Colonic mucosa (tissue), 4 donors: ENCODE data around the gene DMBX1. TPM values are rescaled to one million over a fixed set of nuclear protein-coding genes. Genes with fewer than 3 reads are reported as not detected.

Experiments used
- DNase-seq: peaks from one replicate; pipeline ENCODE4 v3.0.0-alpha.2; 2020
- H3K27ac ChIP-seq: fragments of 200-600 bp; one replicate; pipeline ENCODE4 v1.8.0; 2021
- H3K27me3 ChIP-seq: fragments of 200-600 bp; one replicate; pipeline ENCODE4 v1.8.0; 2021
- H3K36me3 ChIP-seq: fragments of 200-600 bp; one replicate; pipeline ENCODE4 v1.8.0; 2021
- H3K4me1 ChIP-seq: fragments of 200-600 bp; one replicate; pipeline ENCODE4 v1.8.0; 2021; ENCODE audit warnings: mild to moderate bottlenecking
- H3K4me3 ChIP-seq: fragments of 200-600 bp; one replicate; pipeline ENCODE4 v1.8.0; 2021
- H3K9ac ChIP-seq, 2 donors: one replicate each; pipeline ENCODE4 v1.7.0; 2013; ENCODE audit warnings: control low read depth in 2 of 2, low read depth in 2 of 2, low read length in 2 of 2
- H3K9me3 ChIP-seq: fragments of 200-600 bp; one replicate; pipeline ENCODE4 v1.8.0; 2021
- intact Hi-C: fragments of 100-400 bp; cut with DNase I; formaldehyde crosslinking; loops from one replicate; pipeline ENCODE4 v1.14.1; 2022
- total RNA-seq, 2 donors: library from RNA; stranded (reverse); fragmentation: NEBNext Ultra II Directional in 1 of 2; extraction: Animal tissue kit (Norgen Biotek cat#: 25700) in 1 of 2; gene quantifications; one replicate each; pipeline ENCODE4 v1.2.1, GENCODE V29; 2021
- TF ChIP-seq, protein P1 (sequence below): fragments of 200-600 bp; IDR thresholded peaks from one replicate; pipeline ENCODE4 v1.8.0; 2022; ENCODE audit warnings: antibody characterized with exemption, mild to moderate bottlenecking
- donor health status: healthy.
- donor health status: DM: no; HTN: no; CAD: no.
- donor health status: DM: no; HTN: no; CAD: no.

DMBX1 gene
- total RNA-seq, 2 donors from 2014 or later = not detected

DNA sequence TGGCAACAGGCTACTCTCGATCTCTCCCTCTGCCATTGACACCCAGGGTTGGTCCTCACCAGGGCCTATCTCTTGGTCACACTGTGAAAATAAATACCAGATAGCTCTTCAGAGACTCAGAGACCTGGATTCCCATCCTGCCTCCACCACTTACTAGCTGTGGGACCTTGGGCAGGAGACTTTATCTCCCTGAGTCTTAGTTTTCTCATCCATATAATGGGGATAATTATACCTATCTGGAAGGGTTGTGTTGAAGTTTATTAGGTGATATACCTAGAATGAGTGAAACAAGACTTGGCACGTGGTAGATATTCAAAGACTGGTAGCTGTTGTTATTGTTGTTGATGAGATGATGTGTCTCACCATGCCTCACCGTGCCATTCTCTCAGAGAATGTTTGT, 7.4 kb downstream of the DMBX1 start:
- Histone ChIP-seq H3K9ac (no peak overlapping the region), H3K27me3 (peaks cover 28% of the 10 kb centered on the region), H3K27ac (no peak overlapping the region), H3K4me3 (no peak overlapping the region), H3K4me1 (no peaks in the 10 kb centered on the region), H3K36me3 (no peaks in the 10 kb centered on the region), H3K9me3 (no peaks in the 10 kb centered on the region)
- TF ChIP-seq, protein P1, sequence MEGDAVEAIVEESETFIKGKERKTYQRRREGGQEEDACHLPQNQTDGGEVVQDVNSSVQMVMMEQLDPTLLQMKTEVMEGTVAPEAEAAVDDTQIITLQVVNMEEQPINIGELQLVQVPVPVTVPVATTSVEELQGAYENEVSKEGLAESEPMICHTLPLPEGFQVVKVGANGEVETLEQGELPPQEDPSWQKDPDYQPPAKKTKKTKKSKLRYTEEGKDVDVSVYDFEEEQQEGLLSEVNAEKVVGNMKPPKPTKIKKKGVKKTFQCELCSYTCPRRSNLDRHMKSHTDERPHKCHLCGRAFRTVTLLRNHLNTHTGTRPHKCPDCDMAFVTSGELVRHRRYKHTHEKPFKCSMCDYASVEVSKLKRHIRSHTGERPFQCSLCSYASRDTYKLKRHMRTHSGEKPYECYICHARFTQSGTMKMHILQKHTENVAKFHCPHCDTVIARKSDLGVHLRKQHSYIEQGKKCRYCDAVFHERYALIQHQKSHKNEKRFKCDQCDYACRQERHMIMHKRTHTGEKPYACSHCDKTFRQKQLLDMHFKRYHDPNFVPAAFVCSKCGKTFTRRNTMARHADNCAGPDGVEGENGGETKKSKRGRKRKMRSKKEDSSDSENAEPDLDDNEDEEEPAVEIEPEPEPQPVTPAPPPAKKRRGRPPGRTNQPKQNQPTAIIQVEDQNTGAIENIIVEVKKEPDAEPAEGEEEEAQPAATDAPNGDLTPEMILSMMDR = no peak
- intact Hi-C loops = no loop called here
- DNase-seq = no peak

DNA sequence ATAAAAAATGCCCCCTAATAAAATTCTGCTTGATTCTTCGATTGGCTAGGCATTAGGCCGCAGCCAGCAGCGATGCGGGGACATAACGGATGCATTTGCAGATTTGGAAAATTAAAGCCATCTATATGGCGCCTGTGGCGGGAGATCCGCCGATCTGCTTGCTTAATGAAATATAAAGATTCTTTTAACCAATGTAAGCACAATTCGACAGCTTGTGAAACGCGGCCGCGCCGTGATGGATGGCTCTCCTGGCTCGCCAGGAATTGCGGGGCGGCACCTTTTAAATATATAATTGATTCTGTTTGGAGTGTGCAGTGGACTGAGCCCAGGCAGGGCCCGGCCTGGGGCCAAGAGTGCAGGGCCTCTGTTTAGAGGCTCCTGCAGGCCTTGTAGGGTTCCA, 8.0 kb downstream of the DMBX1 start:
- intact Hi-C loops = no loop called here
- Histone ChIP-seq H3K27ac (no peak overlapping the region), H3K9me3 (no peaks in the 10 kb centered on the region), H3K27me3 (peaks cover 23% of the 10 kb centered on the region), H3K4me3 (no peak overlapping the region), H3K36me3 (no peaks in the 10 kb centered on the region), H3K9ac (no peak overlapping the region), H3K4me1 (no peaks in the 10 kb centered on the region)
- TF ChIP-seq, protein P1 = no peak
- DNase-seq = no peak

DNA sequence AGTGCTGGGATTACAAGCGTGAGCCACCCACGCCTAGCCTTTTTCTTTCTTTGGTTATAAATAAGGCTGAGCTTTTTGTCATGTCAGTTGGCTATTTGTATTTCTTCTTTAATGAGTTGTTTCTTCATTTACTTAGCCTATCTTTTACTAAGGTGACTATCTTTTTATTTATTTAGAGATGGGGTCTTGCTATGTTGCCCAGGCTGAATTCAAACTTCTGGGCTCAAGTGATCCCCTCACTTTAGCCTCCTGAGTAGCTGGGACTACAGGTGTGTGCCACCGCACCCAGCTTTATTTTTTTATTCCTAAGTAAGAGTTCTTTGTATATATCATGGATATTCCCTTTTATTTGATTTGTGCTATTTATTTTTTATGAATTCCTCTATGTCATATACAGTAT, 11.9 kb downstream of the DMBX1 start:
- TF ChIP-seq, protein P1 = no peak
- Histone ChIP-seq H3K9ac (no peak overlapping the region), H3K27me3 (no peaks in the 10 kb centered on the region), H3K9me3 (no peaks in the 10 kb centered on the region), H3K27ac (no peak overlapping the region), H3K36me3 (no peaks in the 10 kb centered on the region), H3K4me1 (no peaks in the 10 kb centered on the region), H3K4me3 (no peak overlapping the region)
- DNase-seq = no peak
- intact Hi-C loops = no loop called here

DNA sequence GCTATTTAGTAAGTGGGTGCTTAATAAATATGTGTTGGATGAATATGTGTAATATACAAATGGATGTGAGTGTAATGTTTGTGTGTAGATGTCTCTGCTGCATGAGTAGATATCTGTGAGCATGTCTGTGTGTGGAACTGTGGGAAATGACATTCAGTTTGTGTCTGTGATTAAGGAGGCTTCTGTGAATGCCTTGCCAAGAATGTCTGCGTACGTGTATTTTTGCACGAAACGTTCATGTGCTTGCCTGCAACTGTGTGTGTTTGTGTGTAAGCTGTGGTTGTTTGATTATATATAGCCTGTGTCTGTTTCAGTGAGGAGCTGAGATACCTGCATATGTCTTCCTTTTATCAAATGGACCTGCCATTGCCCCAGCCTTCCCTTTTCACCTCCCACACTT, 13.8 kb downstream of the DMBX1 start:
- Histone ChIP-seq H3K9me3 (no peaks in the 10 kb centered on the region), H3K36me3 (no peaks in the 10 kb centered on the region), H3K9ac (no peak overlapping the region), H3K4me1 (no peaks in the 10 kb centered on the region), H3K27me3 (no peaks in the 10 kb centered on the region), H3K4me3 (no peak overlapping the region), H3K27ac (no peak overlapping the region)
- no peak for DNase-seq
- TF ChIP-seq, protein P1 = no peak
- intact Hi-C loops = no loop called here

DNA sequence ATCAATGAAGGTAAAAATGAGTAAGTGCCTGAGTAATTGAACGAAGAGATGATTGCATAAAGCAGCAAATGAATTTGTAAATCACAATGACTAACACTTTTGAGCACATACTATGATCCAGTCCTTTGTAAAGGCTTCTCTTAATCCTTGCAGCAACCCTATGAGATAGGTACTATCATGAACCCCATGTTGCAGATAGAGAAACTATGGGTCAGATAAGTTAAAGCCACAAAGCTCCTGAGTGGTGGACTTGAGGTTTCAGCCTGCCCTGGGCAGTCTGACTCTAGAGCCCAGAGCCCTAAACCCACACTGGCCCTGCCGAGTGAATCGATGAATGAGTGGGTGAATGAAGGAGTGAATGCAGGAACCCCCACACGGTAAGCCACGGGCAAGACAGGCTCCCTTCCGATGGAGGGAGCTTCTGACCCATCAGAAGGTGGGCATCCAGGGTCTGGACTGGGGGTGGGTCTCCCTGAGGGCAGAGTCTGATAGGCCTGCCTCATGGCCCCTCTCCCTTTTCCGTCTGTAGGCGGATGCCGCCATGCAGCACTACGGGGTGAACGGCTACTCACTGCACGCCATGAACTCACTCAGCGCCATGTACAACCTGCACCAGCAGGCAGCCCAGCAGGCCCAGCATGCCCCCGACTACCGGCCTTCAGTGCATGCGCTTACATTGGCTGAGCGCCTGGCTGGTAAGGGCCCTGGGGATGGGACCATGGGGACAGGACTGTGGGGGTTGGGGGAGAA, 17.0 kb downstream of the DMBX1 start:
- no peak overlapping the region for H3K27ac ChIP-seq

More for the DNA sequence above, 17.0 kb downstream of the DMBX1 start:
- Histone ChIP-seq H3K27me3 (no peaks in the 10 kb centered on the region), H3K4me1 (no peaks in the 10 kb centered on the region), H3K9ac (no peak overlapping the region), H3K36me3 (no peaks in the 10 kb centered on the region), H3K4me3 (no peak overlapping the region), H3K9me3 (no peaks in the 10 kb centered on the region)
- TF ChIP-seq, protein P1 = no peak
- DNase-seq = no peak
- intact Hi-C loops = no loop called here
